Activated CD8-positive, alpha-beta memory T cell treated with anti-CD3 and anti-CD28 coated beads for 4 hours (primary cell): ENCODE measurements around the gene BPI.
"Not testable (repeated sequence)": the region's sequence is repeated elsewhere in the genome, so short reads cannot be mapped to it uniquely, and the experiment has no call there.

Experiments
- DNase-seq, 2 donors: peaks; one replicate each; pipeline ENCODE4 v3.0.0-alpha.2; 2020; ENCODE audit warnings: low read depth in 2 of 2

Gene BPI

DNA sequence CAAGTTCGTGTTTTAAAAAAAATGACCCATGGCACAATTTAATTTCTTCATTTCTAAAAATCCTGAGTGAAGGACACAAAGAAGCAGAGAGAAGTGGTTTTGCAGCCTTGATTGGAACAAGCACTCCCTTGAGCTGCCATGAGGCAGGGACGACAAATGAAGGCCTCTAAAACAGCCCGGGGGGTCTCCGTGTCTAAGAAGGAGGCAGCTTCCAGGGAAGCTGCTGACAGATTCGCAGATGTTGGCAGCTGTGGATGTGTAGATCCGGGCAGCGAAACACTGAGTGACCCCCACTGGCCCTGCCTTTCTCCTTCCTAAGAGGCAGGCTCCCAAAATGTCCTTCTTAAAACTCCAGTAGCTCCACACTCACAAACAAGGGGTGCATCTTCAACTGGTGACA, 32.8 kb downstream of the BPI start:
- no peak for DNase-seq

DNA sequence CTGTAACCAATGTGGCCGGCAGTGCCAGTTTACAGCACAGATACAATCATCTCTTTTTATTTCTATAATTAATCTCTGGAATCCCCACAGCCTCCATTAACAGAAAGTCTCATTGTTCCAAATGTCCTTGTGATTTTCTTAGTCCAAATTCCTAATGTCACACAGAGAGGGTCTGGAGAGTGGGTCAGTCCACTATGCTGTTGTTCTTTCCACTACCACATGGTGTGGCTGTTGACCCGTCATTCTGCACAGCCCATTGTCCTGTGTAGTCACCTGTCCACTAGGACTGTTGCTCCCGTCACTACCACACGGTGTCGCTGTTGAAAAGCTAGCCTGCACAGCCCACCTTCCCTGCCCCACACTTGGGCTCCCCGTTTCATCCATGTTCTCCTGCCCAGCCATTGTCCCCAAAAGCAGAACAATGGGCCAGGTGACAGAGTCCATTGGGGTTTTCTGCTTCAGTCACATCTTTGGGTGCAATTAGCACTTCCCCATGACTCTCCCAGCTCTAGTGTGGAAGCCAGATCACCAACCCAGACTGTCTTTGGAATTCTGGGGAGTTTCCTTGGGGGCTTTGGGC, 33.7 kb downstream of the BPI start:
- no peak for DNase-seq

DNA sequence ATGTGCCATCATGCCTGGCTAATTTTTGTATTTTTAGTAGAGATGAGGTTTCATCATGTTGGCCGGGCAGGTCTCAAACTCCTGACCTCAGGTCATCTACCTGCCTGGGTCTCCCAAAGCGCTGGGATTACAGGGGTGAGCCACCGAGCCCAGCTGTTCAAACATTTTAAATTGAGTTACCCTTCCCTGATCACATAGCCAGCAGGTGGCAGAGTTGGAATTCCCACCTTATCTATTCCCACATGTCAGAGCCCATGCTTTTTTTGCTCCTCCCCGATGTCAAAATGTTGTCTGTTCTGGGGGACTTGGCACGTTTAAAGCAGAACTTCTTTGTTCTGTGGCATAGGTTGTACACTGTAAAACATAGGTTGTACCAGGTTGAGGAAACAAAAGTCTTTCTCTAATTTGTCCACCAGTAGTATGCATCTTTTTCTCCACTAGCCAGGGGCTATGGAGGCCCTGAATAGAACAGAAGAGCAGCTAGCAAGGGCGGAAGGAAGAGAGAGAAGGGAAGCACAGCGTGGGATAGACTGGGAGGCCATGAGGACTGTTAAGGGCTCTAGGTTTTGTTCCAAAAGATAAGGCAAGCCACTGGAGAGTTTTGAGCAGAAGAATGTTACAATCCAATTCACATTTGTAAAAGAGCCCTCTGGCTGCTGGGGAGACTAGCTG, 35.0 kb downstream of the BPI start:
- DNase-seq, result no peak

DNA sequence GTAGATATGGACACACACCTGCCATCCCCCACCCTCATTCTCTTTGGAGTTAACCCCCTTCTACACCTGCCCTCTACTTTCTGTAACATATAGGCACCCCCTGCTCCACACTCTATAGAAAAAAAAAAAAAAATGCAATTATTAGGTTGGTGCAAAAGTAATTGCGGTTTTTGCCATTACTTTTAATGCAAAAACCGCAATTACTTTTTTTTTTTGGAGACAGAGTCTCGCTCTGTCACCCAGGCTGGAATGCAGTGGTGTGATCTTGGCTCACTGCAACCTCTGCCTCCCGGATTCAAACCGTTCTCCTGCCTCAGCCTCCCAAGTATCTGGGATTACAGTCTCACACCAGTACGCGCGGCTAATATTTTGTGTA, 35.6 kb downstream of the BPI start:
- DNase-seq, result not testable (repeated sequence)

DNA sequence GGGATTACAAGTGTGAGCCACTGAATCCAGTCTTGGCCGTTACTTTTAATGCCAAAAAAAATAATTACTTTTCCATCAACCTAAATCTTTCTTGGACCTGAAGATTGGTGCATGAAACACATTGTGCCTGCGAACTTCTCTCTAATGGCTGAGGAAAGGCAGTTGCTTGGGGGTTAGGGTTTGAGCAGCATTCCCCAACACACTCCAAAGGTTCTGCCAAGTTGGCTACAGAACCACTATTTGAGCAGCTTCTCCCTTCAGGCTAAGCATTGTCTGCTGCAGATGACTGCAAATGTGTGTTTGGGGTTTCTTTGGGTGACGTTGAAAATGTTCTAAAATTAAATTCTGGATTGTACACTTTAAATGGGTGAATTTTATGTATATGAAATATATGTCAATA, 36.0 kb downstream of the BPI start:
- no peak for DNase-seq

DNA sequence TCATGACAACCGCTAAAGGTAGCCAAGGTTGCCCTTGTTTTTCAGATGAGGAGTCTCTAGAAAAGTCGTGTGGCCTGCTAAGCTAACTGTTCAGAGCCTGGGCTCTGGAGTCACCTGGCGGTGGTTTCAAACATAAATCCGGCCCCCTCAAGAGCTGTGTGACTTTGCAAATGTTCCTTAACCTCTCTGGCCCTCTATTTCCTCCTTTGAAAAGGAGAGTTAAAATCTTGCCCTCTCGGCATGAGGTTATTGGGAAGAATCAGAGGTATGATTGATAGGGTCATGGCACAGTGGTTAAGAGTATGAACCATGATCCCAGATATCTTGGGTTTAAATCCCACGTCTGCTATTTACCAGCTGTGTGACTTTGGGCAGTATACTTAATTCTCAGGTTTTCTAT, 36.7 kb downstream of the BPI start:
- no peak for DNase-seq

DNA sequence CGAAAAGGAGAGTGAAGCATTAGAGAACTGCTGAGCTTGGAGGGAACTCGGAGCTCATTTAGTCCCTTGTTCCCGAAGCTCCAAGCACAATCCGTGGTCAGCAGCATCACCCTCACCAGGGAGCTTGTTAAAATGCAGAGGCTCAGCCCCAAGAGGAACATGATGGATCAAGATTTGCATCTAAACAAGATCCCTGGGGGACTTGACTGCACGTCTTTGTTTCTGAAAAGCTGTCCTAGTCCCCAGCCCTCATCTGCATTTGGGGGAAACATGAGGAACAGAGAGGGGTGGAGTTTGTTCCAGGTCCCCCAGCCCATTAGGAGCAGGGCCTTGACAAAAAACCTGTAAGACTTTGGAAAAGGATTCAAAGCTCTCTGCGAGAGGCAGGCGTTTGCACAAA, 38.3 kb downstream of the BPI start:
- no peak for DNase-seq

DNA sequence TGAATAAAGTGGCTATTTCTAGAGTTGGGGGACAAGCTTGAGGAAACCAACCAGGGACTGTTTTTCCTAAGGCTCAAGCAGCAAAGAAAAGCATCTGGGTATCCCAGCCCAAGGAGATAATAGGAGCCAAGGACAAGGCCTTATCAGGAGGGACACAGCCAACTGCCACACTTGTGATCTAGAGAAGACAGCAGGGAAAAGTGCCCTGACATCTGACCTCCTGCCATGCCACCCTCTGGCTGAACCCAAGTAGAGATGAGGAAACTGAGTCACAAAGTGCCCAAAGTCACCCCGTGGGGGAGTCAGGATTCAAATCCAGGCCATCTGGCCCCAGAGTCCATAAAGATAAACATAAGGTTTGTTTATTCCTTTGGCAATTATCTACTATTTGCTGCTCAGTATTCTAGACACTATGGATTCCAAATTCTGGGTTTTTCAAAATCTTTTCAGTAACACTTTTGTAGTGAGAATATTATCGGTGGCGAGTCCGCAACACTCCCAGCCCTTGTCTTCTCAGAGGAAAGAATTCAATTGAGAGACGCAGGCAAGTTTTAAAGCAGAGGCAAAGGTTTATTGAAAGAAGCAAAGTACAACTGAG, 38.9 kb downstream of the BPI start:
- no peak for DNase-seq

DNA sequence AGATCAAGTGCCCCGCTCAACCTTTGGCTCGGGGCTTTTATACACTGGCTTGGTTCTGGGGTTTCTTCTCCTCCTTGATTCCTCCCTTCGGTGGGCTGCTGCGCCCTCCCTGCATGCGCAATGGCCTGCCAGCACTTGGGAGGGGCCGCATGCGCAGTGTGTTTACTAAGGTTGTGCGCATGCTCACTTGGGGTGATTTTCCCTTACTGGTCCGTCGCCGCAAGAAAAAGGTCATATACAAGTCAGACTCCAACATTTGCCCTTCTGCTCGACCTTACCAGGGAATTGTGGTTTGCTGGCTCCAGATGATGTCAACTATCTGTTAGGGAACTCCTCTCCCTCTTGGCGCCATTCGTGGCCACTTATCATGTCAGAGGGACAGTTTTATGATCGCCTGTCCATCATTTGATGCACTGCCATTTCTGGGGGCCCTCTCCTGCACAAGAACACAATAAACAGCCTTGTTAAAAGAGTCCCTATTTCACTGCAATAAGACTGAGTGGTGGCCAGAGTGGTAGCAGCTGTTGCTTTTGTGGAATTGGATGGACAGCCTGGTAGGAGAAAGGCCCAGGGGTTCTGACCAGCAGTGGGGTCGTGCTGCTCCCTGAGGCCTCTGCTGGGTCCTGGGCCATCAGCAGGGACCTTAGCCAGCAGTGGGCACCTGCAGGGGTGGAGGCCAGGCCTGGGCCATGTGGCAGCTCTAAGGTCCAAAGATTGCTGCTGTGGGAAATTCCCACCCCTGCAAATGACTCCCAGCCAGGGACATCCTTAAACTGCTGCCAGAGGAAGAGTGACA, 39.6 kb downstream of the BPI start:
- no peak for DNase-seq

DNA sequence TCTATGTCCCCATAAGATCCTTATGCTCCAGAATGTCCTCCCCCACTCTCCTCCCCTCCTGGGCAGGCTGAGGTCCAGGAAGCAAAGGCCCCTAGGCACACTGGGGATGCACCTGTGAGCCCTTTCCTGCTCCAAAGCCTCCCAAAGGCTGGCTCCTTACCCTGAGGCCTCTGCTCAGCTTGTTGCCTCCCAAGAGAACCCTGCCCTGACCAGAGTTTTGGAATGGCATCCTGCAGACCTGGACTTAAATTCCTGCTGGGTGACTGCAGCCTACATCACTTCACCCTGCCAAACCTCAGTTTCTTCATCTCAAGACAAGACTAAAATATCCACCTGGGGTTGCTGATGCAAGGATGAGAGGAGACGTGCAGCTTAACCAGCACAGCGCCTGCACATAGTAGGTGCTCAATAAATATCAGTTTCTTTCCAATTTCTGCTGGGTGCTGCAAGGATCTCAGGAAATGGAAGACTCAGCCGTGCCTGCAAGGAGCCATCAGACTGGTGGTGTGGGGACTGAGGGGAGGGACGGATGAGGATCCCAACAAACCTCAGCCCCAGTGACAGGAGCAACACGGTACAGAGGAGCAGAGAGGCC, 40.2 kb downstream of the BPI start:
- DNase-seq, result no peak

DNA sequence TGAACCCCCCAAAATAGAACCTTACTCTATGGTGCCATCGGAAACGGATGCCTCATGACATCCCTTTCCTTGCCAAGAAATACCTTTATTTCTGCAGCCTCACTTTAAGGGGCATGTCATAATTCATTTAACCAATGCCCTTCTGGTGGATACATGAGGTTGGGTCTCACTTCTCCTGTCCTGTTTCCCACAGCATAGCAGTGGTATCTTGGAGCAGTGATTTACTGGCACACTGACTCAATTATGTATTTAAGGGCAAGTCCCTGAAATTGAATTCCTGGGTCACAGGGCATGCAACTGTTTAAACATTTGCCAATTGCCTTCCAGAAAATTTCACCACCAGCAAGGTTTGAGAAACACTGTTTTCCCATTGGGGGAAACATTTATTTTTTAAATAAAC, 41.7 kb downstream of the BPI start:
- no peak for DNase-seq

DNA sequence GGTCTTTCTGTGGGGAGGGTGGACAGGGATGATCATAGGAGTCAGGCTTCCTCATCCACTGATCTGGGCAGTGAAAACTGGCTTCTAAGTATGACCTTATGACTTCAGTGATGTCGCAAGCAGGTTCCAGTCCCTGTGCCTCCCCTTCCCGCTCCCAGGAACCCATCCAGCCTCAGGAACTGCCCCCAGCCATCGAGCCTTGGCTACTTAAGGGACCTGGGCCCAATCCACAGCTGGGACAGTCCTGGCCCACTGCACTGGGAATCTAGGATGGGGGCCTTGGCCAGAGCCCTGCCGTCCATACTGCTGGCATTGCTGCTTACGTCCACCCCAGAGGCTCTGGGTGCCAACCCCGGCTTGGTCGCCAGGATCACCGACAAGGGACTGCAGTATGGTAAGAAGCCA, 42.3 kb downstream of the BPI start, which contains the start of gene LBP:
LBP (plus strand) TSS at position 236 of the 405 bp plus-strand sequence; CDS start at position 271, 35 bp downstream.
- DNase-seq, result no peak

DNA sequence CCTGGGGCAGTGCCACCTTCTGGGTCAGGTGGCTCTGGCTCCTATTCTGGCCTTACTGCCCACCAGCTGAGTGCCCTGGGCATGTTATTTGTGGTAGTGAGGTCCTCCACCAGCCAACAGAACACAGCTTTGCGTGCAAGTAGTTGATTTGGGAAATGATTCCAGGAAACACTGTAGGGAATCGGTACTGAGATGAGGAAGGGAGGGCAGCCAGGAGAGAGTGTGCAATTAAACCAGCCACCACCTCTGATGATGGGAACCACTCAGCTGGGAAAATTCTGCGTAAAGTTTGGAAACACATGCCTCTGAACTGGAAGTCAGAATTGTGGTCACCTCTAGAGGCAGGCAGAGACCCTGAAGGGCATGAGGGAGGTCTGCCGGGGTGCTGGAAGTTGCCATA, 42.8 kb downstream of the BPI start:
- DNase-seq, result no peak

DNA sequence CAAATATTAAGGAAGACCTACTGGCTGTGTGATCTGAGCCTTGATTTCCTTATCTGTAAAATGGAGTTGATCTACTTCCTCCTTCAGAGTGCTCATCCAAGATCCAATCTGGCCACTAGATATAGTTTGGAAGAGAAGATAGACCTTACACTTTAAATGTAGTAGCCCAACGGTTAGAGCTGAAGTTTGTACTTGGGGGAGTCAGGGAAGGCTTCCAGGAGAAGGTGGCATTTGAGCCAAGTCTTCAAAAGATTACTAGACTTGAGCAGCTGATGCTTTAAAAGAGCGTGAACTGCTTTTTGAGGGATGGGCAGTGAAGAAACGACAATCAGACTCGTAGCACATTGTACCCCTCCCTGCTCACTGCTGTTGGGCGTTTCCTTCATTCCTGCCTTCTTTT, 45.9 kb downstream of the BPI start:
- no peak for DNase-seq

DNA sequence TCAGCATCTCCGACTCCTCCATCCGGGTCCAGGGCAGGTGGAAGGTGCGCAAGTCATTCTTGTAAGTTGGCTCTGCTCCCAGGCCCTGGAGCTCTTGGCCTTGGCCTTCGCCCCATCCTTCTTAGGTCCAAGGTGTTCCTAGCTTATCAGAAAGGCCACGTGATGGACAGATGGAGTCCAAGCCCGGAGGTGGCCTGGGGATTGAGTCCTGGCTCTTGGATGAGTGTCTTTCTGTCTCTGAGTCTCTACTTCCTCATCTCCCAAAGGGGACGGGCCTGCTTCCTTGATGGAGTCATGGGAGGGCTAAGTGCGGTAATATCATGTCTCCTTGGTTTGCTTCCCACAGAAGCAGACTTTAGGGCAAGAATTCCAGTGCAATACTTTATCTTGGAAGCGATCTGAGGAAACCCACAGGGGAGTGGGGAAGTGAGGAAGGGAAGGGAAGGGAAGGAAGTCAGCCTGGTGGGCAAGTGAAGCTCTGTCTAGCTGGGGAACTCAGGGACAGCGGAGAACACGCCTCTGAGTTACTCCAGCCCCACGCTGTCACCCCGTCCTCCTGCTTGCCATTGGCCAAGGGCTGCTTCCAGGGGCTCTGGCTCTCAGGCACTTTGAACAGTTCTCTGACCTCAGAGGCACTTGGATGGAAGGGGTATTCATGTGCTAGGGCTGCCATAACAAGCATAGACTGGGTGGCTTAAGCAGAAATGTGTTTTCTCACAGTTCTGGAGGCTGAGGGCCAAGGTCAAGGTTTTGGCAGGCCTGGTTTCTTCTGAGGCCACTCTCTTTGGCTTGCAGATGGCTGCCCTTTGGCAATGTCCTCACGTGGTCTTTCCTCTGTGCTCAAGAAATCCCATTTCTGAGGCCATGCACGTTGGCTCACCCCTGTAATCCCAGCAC, 47.2 kb downstream of the BPI start:
- no peak for DNase-seq

DNA sequence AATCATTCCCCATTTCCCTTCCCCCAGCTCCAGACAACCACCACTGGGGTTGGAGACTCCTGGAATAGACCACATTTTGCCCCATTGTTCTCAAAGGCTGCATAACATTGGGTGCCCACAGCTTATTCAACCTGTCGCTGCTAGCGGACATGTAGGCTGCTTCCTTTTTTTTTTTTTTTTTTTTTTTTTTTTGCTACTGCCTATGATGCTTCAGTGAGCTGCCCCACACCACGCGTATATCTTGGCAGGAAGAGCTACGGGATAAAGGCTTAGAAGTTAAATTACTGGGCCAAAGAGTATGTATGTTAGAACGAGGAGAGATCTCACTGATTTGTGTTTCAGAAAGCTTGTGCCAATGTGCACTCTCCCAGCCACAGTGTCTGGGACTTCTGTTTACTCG, 49.4 kb downstream of the BPI start:
- DNase-seq, result no peak

DNA sequence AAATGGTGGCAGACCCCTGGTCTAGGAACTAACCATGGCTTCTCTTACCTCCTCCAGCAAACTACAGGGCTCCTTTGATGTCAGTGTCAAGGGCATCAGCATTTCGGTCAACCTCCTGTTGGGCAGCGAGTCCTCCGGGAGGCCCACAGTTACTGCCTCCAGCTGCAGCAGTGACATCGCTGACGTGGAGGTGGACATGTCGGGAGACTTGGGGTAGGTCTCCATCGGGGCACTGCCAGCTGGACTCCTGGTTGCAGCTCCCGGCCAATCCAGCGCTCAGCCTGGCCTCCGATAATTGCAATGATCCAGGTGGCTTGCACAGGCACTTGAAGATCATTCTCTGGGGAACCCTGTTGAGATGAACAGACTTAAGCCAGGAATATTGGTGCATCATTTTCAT, 50.3 kb downstream of the BPI start:
- no peak for DNase-seq

DNA sequence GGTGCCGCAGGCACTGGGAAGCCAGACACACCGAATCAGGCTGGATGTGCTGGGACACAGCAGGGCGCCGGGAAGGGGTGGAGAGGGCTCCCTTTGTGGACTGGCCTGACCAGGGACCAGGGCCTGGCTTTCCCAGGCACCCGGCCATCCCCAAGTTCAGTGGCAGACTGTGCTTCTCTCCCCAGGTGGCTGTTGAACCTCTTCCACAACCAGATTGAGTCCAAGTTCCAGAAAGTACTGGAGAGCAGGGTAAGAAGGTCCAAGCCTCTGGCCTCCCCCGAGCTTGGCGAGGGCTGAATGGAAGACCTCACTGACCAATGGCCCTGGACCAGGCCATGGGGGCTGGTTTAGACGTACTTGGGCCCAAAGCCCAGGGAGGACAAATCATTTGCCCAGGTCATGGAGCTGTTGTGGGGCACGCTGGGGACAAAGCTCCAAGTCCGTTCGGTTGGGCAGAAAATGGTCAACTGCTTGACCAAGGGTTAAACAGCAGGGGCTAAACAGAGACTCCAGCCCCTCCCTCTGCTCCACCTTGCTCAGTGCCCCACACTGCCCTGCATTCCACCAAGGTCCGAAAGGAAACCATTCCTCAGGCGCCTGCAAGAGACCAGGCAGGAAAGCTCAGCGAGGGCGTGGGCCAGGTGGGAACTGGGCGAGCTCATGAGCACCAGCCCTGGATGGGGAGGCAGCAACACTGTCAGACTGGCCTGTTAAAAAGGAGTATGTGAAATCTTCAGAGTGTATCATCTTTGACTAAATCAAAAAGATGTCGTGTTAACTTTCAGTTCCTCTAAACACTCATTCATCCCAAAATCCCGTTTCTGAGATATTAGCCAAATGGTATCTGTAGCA, 51.4 kb downstream of the BPI start:
- DNase-seq, result no peak

DNA sequence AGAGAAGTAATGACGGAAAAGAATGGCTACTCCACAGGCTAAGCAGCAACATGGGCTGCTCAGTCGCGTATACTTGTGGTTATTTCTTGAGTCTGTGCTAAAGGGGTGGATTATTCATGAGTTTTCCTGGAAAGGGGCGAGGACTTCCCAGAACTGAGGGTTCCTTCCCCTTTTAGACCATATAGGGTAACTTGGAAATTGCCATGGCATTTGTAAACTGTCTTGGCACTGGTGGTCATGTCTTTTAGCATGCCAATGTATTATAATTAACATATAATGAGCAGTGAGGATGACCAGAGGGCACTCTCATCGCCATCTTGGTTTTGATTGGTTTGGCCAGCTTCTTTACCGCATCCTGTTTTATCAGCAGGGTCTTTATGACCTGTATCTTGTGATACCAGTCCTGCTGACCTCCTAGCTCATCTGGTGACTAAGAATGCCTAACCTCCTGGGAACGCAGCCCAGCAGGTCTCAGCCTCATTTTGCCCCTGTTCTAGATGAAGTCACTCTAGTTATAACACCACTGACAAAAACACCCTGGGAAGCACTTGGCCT, 53.8 kb downstream of the BPI start:
- DNase-seq, result no peak

DNA sequence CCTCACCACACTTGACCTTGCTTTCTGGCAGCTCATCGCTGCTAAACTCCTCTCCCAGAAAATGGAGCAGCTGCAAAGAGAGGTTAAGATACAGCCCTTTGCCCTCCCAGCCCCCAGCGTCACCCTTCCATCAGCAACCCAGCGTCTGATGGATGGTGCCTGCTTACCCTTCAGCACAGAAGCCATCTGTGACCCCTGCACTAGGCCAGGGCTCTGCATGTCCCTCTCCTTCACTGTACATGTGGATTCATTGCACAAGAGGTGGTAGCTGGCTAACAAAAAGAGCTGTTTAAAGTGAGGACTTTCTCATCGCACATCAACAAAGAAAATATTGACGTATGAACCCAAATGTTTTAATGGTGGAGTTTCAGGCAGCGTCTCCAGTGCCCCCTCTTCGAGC, 54.6 kb downstream of the BPI start:
- no peak for DNase-seq
